Measurements from ENCODE around the gene HPS1.

DNA sequence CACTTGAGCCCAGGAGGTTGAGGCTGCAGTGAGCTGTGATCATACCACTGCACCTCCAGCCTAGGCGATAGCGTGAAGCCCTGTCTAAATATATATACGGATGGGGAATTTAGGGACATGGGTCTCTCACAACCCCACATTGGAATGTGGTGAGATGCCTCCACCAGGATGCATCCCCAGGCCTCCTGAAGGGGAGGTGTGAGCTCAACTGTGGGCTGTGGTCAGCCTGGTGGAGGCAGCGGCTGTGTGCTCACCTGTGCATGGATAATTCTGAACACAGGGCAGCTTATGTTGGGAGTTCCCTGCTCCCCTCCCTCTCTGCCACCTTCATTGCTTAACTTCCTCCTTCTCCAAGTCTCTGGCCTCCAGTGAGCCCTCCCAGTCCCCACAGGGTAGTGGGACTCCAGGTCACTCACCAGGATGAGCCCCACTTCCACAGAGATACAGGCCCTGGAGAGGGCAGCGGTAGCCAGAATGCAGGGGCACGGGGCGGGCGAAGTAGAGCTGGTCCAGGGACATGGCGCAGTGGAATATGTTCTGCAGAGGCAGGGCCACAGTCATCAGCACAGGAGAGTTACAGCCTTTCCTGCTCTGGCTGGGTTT, 62.1 kb downstream of the HPS1 start:
- TF ChIP-seq, protein P1, sequence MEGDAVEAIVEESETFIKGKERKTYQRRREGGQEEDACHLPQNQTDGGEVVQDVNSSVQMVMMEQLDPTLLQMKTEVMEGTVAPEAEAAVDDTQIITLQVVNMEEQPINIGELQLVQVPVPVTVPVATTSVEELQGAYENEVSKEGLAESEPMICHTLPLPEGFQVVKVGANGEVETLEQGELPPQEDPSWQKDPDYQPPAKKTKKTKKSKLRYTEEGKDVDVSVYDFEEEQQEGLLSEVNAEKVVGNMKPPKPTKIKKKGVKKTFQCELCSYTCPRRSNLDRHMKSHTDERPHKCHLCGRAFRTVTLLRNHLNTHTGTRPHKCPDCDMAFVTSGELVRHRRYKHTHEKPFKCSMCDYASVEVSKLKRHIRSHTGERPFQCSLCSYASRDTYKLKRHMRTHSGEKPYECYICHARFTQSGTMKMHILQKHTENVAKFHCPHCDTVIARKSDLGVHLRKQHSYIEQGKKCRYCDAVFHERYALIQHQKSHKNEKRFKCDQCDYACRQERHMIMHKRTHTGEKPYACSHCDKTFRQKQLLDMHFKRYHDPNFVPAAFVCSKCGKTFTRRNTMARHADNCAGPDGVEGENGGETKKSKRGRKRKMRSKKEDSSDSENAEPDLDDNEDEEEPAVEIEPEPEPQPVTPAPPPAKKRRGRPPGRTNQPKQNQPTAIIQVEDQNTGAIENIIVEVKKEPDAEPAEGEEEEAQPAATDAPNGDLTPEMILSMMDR (IDR thresholded peaks at IDR 0.05) = no peak
- no peak for TF ChIP-seq EZH2phosphoT487 (IDR thresholded peaks at IDR 0.05)
- no peak for TF ChIP-seq EZH2 (IDR thresholded peaks at IDR 0.05)

All from neural progenitor cell (in vitro differentiated cells).